ENCODE measurements around the gene TNRC6C. TPM values are rescaled to one million over a fixed set of nuclear protein-coding genes. Genes with fewer than 3 reads are reported as not detected.

The TNRC6C gene
- total and polyA plus RNA-seq, 2 experiments from 2014 or later = 10.1 to 16.6 TPM

DNA sequence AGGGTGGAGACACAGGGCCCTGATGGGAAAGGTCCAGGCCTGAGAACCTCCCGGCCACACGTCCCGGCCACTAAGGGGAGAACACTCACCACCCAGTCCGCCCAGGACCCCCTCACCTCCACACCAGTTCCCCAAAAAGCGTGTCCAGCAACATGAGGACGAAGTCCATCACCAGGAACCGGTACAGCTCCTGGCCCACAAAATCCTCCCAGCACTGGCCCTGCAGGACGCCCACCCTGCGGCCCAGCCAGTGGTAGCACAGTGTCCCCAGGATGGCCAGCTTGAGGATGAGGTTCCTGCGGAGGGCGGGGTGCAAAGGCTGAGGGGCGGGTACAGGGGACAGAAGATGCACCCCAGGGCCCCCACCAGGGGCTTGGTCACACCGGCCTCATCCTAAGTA is 162.0 kb downstream of the TNRC6C start:
- peaks cover 27% of the 10 kb centered on the region for H3K36me3 Mint-ChIP-seq (ENCODE audit: low read depth)
- Histone ChIP-seq H4K20me1 (replicated peaks; ENCODE audit: insufficient read depth) (no peaks in the 10 kb centered on the region), H3K27me3 (ENCODE audit: insufficient read depth) (no peaks in the 10 kb centered on the region), H3K27ac (ENCODE audit: low read depth) (no peak overlapping the region), H3K9me2 (ENCODE audit: insufficient read depth) (no peaks in the 10 kb centered on the region), H2AFZ (no peak overlapping the region), H3K4me3 (no peak overlapping the region), H3K79me2 (replicated peaks; ENCODE audit: insufficient read depth) (no peaks in the 10 kb centered on the region), H3K4me2 (no peak overlapping the region), H3K36me3 (ENCODE audit: insufficient read depth) (0 out of 2 replicates have a peak, but pooled peaks cover 5% of the 10 kb centered on the region), H3F3A (replicated peaks; ENCODE audit: low read depth) (no peaks in the 10 kb centered on the region), H3K4me1 (ENCODE audit: insufficient read depth) (no peaks in the 10 kb centered on the region)
- H3K4me1 Mint-ChIP-seq = no peaks in the 10 kb centered on the region; the same call in 2 of the 3 replicates
- H3K27ac Mint-ChIP-seq = no peak overlapping the region
- no peaks in the 10 kb centered on the region for H3K9me3 Mint-ChIP-seq
- H3K27me3 Mint-ChIP-seq (ENCODE audit: insufficient read depth, low read depth, poor library complexity) = peaks cover 6% of the 10 kb centered on the region
- H3K4me3 Mint-ChIP-seq = no peak overlapping the region
- no peak for ATAC-seq
- TF ChIP-seq, protein P1, sequence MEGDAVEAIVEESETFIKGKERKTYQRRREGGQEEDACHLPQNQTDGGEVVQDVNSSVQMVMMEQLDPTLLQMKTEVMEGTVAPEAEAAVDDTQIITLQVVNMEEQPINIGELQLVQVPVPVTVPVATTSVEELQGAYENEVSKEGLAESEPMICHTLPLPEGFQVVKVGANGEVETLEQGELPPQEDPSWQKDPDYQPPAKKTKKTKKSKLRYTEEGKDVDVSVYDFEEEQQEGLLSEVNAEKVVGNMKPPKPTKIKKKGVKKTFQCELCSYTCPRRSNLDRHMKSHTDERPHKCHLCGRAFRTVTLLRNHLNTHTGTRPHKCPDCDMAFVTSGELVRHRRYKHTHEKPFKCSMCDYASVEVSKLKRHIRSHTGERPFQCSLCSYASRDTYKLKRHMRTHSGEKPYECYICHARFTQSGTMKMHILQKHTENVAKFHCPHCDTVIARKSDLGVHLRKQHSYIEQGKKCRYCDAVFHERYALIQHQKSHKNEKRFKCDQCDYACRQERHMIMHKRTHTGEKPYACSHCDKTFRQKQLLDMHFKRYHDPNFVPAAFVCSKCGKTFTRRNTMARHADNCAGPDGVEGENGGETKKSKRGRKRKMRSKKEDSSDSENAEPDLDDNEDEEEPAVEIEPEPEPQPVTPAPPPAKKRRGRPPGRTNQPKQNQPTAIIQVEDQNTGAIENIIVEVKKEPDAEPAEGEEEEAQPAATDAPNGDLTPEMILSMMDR (conservative IDR thresholded peaks at IDR 0.05; ENCODE audit: low read depth in 2 of 2) = no peak
- no peak for TF ChIP-seq ZNF331 (CRISPR knock-in tag; IDR thresholded peaks at IDR 0.05; ENCODE audit: low read depth)
- no peak for TF ChIP-seq POLR2AphosphoS5 (IDR thresholded peaks at IDR 0.05; ENCODE audit: low read depth)
- TF ChIP-seq STAT1 (IDR thresholded peaks at IDR 0.05; ENCODE audit: unreplicated experiment) = no peak
- no peak for TF ChIP-seq CREB1 (CRISPR knock-in tag; IDR thresholded peaks at IDR 0.05; ENCODE audit: low read depth)
- TF ChIP-seq, protein P2, sequence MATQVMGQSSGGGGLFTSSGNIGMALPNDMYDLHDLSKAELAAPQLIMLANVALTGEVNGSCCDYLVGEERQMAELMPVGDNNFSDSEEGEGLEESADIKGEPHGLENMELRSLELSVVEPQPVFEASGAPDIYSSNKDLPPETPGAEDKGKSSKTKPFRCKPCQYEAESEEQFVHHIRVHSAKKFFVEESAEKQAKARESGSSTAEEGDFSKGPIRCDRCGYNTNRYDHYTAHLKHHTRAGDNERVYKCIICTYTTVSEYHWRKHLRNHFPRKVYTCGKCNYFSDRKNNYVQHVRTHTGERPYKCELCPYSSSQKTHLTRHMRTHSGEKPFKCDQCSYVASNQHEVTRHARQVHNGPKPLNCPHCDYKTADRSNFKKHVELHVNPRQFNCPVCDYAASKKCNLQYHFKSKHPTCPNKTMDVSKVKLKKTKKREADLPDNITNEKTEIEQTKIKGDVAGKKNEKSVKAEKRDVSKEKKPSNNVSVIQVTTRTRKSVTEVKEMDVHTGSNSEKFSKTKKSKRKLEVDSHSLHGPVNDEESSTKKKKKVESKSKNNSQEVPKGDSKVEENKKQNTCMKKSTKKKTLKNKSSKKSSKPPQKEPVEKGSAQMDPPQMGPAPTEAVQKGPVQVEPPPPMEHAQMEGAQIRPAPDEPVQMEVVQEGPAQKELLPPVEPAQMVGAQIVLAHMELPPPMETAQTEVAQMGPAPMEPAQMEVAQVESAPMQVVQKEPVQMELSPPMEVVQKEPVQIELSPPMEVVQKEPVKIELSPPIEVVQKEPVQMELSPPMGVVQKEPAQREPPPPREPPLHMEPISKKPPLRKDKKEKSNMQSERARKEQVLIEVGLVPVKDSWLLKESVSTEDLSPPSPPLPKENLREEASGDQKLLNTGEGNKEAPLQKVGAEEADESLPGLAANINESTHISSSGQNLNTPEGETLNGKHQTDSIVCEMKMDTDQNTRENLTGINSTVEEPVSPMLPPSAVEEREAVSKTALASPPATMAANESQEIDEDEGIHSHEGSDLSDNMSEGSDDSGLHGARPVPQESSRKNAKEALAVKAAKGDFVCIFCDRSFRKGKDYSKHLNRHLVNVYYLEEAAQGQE (IDR thresholded peaks at IDR 0.05; ENCODE audit: unreplicated experiment) = no peak
- TF ChIP-seq, protein P3, sequence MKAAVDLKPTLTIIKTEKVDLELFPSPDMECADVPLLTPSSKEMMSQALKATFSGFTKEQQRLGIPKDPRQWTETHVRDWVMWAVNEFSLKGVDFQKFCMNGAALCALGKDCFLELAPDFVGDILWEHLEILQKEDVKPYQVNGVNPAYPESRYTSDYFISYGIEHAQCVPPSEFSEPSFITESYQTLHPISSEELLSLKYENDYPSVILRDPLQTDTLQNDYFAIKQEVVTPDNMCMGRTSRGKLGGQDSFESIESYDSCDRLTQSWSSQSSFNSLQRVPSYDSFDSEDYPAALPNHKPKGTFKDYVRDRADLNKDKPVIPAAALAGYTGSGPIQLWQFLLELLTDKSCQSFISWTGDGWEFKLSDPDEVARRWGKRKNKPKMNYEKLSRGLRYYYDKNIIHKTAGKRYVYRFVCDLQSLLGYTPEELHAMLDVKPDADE (IDR thresholded peaks at IDR 0.05) = no peak
- no peak for TF ChIP-seq JUNB (IDR thresholded peaks at IDR 0.05; ENCODE audit: unreplicated experiment)
- no peak for TF ChIP-seq NANOG (IDR thresholded peaks at IDR 0.05; ENCODE audit: borderline replicate concordance)
- TF ChIP-seq, protein P4, sequence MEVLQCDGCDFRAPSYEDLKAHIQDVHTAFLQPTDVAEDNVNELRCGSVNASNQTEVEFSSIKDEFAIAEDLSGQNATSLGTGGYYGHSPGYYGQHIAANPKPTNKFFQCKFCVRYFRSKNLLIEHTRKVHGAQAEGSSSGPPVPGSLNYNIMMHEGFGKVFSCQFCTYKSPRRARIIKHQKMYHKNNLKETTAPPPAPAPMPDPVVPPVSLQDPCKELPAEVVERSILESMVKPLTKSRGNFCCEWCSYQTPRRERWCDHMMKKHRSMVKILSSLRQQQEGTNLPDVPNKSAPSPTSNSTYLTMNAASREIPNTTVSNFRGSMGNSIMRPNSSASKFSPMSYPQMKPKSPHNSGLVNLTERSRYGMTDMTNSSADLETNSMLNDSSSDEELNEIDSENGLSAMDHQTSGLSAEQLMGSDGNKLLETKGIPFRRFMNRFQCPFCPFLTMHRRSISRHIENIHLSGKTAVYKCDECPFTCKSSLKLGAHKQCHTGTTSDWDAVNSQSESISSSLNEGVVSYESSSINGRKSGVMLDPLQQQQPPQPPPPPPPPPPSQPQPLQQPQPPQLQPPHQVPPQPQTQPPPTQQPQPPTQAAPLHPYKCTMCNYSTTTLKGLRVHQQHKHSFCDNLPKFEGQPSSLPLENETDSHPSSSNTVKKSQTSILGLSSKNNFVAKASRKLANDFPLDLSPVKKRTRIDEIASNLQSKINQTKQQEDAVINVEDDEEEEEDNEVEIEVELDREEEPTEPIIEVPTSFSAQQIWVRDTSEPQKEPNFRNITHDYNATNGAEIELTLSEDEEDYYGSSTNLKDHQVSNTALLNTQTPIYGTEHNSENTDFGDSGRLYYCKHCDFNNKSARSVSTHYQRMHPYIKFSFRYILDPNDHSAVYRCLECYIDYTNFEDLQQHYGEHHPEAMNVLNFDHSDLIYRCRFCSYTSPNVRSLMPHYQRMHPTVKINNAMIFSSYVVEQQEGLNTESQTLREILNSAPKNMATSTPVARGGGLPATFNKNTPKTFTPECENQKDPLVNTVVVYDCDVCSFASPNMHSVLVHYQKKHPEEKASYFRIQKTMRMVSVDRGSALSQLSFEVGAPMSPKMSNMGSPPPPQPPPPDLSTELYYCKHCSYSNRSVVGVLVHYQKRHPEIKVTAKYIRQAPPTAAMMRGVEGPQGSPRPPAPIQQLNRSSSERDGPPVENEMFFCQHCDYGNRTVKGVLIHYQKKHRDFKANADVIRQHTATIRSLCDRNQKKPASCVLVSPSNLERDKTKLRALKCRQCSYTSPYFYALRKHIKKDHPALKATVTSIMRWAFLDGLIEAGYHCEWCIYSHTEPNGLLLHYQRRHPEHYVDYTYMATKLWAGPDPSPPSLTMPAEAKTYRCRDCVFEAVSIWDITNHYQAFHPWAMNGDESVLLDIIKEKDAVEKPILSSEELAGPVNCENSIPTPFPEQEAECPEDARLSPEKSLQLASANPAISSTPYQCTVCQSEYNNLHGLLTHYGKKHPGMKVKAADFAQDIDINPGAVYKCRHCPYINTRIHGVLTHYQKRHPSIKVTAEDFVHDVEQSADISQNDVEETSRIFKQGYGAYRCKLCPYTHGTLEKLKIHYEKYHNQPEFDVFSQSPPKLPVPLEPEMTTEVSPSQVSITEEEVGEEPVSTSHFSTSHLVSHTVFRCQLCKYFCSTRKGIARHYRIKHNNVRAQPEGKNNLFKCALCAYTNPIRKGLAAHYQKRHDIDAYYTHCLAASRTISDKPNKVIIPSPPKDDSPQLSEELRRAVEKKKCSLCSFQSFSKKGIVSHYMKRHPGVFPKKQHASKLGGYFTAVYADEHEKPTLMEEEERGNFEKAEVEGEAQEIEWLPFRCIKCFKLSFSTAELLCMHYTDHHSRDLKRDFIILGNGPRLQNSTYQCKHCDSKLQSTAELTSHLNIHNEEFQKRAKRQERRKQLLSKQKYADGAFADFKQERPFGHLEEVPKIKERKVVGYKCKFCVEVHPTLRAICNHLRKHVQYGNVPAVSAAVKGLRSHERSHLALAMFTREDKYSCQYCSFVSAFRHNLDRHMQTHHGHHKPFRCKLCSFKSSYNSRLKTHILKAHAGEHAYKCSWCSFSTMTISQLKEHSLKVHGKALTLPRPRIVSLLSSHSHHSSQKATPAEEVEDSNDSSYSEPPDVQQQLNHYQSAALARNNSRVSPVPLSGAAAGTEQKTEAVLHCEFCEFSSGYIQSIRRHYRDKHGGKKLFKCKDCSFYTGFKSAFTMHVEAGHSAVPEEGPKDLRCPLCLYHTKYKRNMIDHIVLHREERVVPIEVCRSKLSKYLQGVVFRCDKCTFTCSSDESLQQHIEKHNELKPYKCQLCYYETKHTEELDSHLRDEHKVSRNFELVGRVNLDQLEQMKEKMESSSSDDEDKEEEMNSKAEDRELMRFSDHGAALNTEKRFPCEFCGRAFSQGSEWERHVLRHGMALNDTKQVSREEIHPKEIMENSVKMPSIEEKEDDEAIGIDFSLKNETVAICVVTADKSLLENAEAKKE (CRISPR knock-in tag; IDR thresholded peaks at IDR 0.05) = no peak
- TF ChIP-seq ZNF114 (CRISPR knock-in tag; IDR thresholded peaks at IDR 0.05) = no peak
- no peak for TF ChIP-seq EZH2phosphoT487 (IDR thresholded peaks at IDR 0.05; ENCODE audit: unreplicated experiment)
- no peak for TF ChIP-seq EZH2 (IDR thresholded peaks at IDR 0.05; ENCODE audit: low read depth, unreplicated experiment)
- DNase-seq (ENCODE audit: low spot score) = no peak

Data from GM23338 (cell line).